GM21529 (cell line): ENCODE measurements around the gene HRH2.

ENCODE experiments used
- ATAC-seq: cut with Tn5 transposase; IDR thresholded peaks from one replicate; pipeline ENCODE4 v1.9.1; 2021; ENCODE audit not compliant: unreplicated experiment

Gene HRH2

GRCh38 chr5:175674731-175675346 lies 17.0 kb downstream of the HRH2 start:
- no peak for ATAC-seq

- no peak for ATAC-seq
Observed at GRCh38 chr5:175675873-175676272, 18.0 kb downstream of the HRH2 start.

DNA sequence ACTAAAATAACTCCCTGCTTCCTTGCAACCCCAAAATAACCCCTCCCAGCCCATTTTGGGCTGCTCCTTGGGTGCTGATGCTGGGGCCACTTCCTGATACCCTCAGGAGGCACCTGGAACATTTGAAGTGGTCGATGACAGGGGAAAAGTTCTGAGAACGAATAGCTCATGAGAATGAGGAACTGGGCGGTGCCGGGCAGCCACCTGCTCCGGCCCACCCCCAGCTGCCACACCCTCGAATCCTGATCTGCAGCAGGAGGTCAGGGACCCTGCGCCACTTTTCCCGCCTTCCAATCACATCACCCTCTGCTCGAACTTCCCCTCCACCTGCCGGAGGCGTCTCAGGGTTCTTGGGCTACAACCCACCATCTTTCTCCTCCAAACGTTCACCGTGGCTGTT lies 19.7 kb downstream of the HRH2 start:
- no peak for ATAC-seq

- no peak for ATAC-seq
Observed at GRCh38 chr5:175678074-175678473, 20.2 kb downstream of the HRH2 start.

- ATAC-seq, result no peak
Observed at GRCh38 chr5:175679411-175679810, 21.5 kb downstream of the HRH2 start.

DNA sequence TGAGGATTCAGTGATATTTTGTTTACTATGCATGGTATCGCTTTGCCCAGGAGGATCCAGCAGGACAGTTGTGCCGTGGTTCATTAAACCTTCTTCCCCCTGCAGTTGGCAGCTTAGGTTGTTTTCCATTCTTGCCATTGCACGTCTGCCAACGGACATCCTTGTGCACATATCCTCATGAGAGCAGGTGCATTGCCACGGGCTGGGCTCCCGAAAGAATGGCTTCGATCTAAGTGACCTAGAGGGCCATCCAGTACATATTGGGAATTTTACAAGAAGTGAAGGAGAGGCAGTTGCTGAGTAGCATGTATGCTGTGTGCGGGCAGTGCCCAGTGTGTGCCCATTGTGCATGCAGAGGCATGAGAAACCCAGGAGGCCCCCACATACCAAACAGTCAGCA lies 22.1 kb downstream of the HRH2 start:
- no peak for ATAC-seq

DNA sequence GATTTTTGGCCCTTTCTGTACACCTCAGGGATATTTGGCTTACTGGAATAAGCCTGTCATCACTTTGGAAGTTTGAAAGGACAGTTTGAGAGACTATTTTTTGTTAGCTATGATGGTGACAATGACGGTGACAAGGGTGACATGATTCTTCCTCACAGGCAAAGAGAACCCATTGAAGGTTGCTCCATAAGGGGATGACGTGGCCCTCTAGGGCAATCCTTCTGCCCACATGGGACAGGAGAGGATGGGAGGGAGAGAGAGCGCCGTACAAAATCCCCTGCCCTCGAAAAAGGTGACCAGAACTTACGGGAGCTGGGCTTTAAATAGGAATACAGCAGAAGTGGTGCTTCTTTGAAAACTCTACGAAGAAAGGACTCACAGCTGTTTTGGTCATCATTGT lies 22.6 kb downstream of the HRH2 start:
- no peak for ATAC-seq

- ATAC-seq, result no peak
Observed at GRCh38 chr5:175681045-175681967, 23.4 kb downstream of the HRH2 start.

DNA sequence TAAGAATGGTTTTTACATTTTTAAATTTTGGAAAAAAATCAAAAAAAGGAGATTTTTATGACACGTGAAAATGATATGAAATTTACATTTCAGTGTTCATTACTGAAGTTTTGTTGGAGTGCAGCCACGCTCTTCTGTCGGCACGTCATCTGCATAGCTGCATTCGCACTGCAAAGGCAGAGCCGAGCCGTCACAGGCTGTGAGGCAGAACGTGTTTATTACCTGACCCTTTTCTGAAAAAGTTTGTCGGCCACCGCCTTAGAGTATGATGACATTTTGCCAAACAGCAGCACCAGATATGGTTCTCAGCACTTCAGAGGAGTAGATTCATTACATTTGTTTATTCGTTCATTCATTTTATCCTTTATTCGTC lies 24.1 kb downstream of the HRH2 start:
- ATAC-seq, result no peak

DNA sequence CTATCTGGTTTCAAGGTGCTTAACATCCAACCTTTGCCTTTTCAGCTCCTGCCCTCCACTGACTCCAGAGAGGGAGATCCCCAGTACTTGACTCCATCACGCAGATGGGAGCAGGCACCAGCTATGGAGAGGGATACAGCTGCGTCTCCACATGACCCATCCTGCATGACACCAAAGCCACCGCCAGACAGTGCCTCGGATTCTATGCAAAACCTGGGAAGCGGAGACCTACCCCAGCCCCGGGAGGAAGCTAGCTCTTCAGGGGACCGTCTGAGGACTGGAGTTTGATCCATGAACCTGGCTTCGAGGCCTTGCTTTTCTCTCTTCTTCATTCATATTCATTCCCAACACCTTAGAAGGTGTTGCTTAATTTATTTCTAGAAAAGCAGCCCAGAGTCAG lies 24.8 kb downstream of the HRH2 start:
- no peak for ATAC-seq

DNA sequence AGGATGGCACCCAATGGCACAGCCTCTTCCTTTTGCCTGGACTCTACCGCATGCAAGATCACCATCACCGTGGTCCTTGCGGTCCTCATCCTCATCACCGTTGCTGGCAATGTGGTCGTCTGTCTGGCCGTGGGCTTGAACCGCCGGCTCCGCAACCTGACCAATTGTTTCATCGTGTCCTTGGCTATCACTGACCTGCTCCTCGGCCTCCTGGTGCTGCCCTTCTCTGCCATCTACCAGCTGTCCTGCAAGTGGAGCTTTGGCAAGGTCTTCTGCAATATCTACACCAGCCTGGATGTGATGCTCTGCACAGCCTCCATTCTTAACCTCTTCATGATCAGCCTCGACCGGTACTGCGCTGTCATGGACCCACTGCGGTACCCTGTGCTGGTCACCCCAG lies 25.4 kb downstream of the HRH2 start:
- no peak for ATAC-seq

DNA sequence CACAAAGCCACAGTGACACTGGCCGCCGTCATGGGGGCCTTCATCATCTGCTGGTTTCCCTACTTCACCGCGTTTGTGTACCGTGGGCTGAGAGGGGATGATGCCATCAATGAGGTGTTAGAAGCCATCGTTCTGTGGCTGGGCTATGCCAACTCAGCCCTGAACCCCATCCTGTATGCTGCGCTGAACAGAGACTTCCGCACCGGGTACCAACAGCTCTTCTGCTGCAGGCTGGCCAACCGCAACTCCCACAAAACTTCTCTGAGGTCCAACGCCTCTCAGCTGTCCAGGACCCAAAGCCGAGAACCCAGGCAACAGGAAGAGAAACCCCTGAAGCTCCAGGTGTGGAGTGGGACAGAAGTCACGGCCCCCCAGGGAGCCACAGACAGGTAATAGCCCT lies 26.1 kb downstream of the HRH2 start:
- no peak for ATAC-seq

- ATAC-seq, result no peak
Observed at GRCh38 chr5:175684931-175685330, 27.1 kb downstream of the HRH2 start.

DNA sequence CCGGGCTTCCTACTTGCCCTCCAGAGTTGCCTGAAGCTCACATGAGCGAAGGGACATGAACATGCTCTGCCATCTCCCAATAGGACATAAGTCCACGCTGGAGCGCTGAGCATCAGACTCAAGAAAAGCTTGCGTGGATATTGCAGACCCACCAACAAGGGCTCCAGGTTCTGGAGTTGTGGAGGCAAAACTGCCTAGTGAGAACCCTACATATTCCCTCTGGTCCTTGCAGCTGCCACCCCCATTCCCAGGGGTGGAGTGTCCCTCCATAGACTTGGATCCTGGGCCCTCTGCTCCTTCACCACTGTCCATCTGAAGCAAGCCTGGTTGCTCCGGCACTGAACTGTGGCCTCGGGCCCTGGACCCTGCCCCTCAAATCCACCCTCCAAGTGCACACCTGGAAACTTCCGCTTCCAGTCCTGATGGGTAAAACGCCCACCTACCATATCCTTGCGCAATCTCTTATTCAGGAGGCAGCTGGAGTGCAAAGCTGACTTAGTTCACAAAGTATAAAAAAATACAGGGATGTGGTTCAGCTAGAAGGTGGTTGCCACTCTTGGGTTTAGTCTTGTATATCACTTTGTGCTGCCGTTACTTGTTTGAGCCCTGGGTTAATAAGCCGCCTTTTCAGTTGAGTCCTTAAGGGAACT lies 28.0 kb downstream of the HRH2 start:
- ATAC-seq, result no peak

DNA sequence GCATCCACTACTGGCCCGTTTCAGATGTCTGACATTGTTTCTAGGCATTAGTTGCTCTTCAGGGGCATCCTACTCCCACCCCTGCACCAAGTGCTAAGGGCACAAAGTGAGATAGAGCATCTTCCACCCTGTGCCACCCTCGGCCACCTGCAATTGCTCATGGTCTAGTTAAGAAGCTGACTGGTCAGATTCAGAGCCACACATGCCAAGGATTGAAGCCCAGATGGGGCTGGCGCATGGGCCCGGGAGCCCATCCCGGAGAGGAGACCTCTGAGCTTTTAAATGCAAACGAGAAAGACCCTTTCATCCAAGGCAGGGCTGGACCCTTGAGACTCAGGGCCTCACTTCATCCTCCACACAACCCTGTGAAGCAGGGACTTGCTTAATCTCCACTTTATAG lies 28.5 kb downstream of the HRH2 start:
- ATAC-seq, result no peak

DNA sequence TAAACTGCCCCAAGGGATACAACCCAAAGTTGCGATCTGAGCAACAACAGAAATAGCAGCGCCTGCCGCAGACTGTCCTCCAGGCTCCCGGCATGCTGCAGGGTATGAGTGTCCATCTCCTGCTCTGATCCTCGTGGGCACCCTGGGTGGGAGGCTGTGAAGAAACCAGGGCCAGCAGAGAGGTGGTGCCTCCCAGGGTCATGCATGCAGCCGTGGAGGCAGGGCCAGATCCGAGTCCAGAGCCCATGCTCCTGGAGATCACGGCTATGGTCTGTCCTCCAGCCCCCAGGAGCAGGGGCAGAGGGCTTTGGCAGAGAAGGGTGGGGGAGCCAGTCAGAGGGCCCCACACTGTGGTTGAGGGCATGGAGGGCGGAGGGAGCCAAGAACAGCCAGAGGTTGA lies 29.0 kb downstream of the HRH2 start:
- no peak for ATAC-seq

- no peak for ATAC-seq
Observed at GRCh38 chr5:175687231-175687701, 29.4 kb downstream of the HRH2 start.

- ATAC-seq, result no peak
Observed at GRCh38 chr5:175688352-175689146, 30.7 kb downstream of the HRH2 start.

DNA sequence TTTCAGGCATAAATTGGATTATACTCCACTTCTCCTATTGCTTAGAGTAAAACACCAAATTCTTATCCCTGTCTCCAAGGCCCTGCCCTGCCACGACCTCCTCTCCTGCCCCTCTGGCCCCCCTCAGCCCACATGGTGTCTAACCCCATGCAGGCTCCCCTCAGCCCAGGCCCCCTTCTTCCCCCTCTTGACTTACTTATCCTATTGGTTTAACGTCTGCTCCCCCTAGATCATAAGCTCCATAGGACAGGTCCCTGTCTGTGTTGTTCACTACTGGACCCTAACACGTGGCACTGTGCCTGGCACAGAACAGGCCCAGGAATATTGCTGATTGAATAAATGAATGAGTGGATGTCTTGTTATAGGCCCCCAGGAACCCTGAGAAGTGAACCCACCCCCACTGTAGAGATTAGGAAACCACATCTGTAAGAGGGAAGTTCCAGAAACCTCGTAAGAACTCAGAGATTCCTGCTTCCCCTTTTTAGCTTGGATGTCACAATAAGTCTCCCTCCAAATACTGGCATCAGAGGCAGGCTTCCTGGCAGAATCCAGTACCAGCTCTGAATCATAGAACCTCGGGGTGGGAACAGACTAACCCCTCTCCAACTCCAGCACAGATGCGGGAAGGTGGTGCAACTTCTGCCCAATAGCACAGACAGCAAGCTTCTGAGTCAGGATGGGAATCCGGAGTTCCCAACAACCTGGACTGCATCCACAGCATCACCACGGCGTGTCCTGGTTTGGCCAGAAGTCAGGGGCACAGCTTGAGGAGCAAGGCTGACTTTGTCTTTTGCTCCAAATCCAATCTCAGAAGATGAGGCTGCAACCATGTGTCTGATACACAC lies 31.5 kb downstream of the HRH2 start:
- ATAC-seq, result no peak

GRCh38 chr5:175690025-175690424 lies 32.2 kb downstream of the HRH2 start:
- ATAC-seq, result no peak
